Hematopoietic multipotent progenitor cell treated with erythropoietin and hydrocortisone succinate and interleukin-3 and kit ligand, for 15 days (in vitro differentiated cells): ENCODE data around the gene OXER1.
"Not testable (repeated sequence)": the region's sequence is repeated elsewhere in the genome, so short reads cannot be mapped to it uniquely, and the experiment has no call there.

ENCODE experiments used
- DNase-seq: peaks from one replicate; pipeline ENCODE4 v3.0.0-alpha.2; 2015; ENCODE audit warnings: low spot score

OXER1 gene

GRCh38 chr2:42752314-42752713 is 11.6 kb downstream of the OXER1 start:
- DNase-seq: no peak

- no peak for DNase-seq
Measured at GRCh38 chr2:42748840-42749239, 15.1 kb downstream of the OXER1 start.

- DNase-seq: no peak
Measured at GRCh38 chr2:42747422-42747821, 16.5 kb downstream of the OXER1 start.

GRCh38 chr2:42744545-42745082 is 19.3 kb downstream of the OXER1 start:
- no peak for DNase-seq

GRCh38 chr2:42743659-42743990 is 20.3 kb downstream of the OXER1 start:
- no peak for DNase-seq

GRCh38 chr2:42742740-42743658 is 20.9 kb downstream of the OXER1 start:
- DNase-seq: no peak

- DNase-seq: no peak
Measured at GRCh38 chr2:42741140-42741539, 22.8 kb downstream of the OXER1 start.

GRCh38 chr2:42736598-42737322 is 27.2 kb downstream of the OXER1 start:
- DNase-seq: no peak

- DNase-seq: no peak
Measured at GRCh38 chr2:42733852-42734251, 30.1 kb downstream of the OXER1 start.

- not testable (repeated sequence) for DNase-seq
Measured at GRCh38 chr2:42731316-42731715, 32.6 kb downstream of the OXER1 start.

- DNase-seq: no peak
Measured at GRCh38 chr2:42726680-42727079, 37.3 kb downstream of the OXER1 start.

GRCh38 chr2:42725657-42726056 is 38.3 kb downstream of the OXER1 start:
- no peak for DNase-seq

GRCh38 chr2:42724886-42725285 is 39.0 kb downstream of the OXER1 start:
- DNase-seq: no peak

- DNase-seq: no peak
Measured at GRCh38 chr2:42723465-42723864, 40.5 kb downstream of the OXER1 start.

GRCh38 chr2:42722320-42723190 is 41.4 kb downstream of the OXER1 start:
- no peak for DNase-seq

GRCh38 chr2:42721898-42722297 is 42.0 kb downstream of the OXER1 start:
- DNase-seq: no peak

GRCh38 chr2:42714686-42715085 is 49.2 kb downstream of the OXER1 start:
- no peak for DNase-seq

- DNase-seq: no peak
Measured at GRCh38 chr2:42713920-42714319, 50.0 kb downstream of the OXER1 start.

GRCh38 chr2:42712934-42713333 is 51.0 kb downstream of the OXER1 start:
- DNase-seq: no peak
